Neutrophil (primary cell): ENCODE results near the gene SAMD11.

Experiments
- H3K27ac ChIP-seq: fragments of 200-600 bp; sonication (generic); 2 replicates; pipeline ENCODE4 v1.5.1; 2016; ENCODE audit warnings: mild to moderate bottlenecking, moderate library complexity
- H3K27me3 ChIP-seq: fragments of 200-600 bp; sonication (generic); 2 replicates; pipeline ENCODE4 v1.6.0; 2016; ENCODE audit warnings: mild to moderate bottlenecking
- H3K36me3 ChIP-seq: fragments of 200-600 bp; sonication (generic); 2 replicates; pipeline ENCODE4 v1.5.1; 2017
- H3K4me1 ChIP-seq, 2 experiments: fragments of 200-600 bp in 1 of 2; sonication (generic) in 1 of 2; 1 replicate in 1 of 2; 2 replicates in 1 of 2; pipeline versions ENCODE4 v1.5.1 to v1.6.1; 2013 to 2016; ENCODE audit warnings: low read depth in 1 of 2, low read length in 1 of 2, mild to moderate bottlenecking in 1 of 2, moderate library complexity in 1 of 2; ENCODE audit not compliant: control insufficient read depth in 1 of 2, insufficient read depth in 1 of 2
- H3K4me3 ChIP-seq, 2 experiments: fragments of 200-600 bp in 1 of 2; sonication (generic) in 1 of 2; 1 replicate in 1 of 2; 2 replicates in 1 of 2; pipeline ENCODE4 v1.5.1; 2013 to 2016; ENCODE audit warnings: low read depth in 1 of 2, low read length in 1 of 2, mild to moderate bottlenecking in 1 of 2, moderate library complexity in 1 of 2
- H3K9me3 ChIP-seq: fragments of 200-600 bp; sonication (generic); 2 replicates; pipeline ENCODE4 v1.5.1; 2016
- TF ChIP-seq, protein P1 (sequence below): fragments of 200-600 bp; sonication (generic); IDR thresholded peaks from 2 replicates; pipeline ENCODE4 v1.5.1; 2016; ENCODE audit warnings: antibody characterized with exemption

The SAMD11 gene

DNA sequence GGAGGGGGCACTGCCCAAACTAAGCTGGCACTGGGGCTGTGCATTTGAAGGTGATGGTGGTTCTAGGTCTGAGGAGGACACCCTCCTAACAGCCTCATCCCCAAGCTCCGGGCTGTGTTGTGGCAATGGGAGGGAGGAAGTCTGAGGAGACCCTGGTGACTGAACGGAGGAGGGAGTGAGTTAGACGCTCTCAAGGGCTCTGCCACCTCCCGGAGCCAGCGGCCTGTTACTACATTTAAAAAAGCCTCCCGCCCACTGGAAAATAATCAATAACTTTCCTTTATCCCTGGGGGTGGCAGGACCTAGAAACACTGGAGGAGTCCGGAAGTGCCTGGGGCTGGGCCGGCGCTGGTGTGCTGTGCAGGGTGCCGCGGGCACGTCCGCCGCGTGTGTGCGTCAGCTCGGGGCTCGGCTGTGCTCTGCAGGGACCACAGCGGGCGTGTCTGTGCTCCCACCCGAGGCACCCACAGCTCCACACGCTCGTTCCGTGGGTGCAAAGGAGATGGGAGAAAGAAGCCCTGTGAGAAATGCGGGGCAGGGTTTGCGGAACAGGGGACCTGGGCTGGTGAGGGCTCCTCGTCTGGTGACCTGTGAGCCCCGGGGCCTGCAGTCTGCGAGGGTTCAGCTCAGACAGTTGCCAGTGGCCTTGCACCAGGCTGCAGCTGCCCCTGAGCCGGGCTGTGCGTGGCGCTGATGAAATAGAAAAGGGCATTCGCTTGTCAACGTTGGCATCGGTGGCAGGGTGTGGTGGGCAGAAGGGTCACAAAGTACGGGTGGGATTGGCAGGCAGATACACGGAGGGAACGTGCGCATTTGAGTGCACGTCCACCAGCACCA lies 5.3 kb downstream of the SAMD11 start:
- no peaks in the 10 kb centered on the region for H3K36me3 ChIP-seq
- peaks cover 92% of the 10 kb centered on the region for H3K27me3 ChIP-seq
- TF ChIP-seq, protein P1, sequence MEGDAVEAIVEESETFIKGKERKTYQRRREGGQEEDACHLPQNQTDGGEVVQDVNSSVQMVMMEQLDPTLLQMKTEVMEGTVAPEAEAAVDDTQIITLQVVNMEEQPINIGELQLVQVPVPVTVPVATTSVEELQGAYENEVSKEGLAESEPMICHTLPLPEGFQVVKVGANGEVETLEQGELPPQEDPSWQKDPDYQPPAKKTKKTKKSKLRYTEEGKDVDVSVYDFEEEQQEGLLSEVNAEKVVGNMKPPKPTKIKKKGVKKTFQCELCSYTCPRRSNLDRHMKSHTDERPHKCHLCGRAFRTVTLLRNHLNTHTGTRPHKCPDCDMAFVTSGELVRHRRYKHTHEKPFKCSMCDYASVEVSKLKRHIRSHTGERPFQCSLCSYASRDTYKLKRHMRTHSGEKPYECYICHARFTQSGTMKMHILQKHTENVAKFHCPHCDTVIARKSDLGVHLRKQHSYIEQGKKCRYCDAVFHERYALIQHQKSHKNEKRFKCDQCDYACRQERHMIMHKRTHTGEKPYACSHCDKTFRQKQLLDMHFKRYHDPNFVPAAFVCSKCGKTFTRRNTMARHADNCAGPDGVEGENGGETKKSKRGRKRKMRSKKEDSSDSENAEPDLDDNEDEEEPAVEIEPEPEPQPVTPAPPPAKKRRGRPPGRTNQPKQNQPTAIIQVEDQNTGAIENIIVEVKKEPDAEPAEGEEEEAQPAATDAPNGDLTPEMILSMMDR = no peak

DNA sequence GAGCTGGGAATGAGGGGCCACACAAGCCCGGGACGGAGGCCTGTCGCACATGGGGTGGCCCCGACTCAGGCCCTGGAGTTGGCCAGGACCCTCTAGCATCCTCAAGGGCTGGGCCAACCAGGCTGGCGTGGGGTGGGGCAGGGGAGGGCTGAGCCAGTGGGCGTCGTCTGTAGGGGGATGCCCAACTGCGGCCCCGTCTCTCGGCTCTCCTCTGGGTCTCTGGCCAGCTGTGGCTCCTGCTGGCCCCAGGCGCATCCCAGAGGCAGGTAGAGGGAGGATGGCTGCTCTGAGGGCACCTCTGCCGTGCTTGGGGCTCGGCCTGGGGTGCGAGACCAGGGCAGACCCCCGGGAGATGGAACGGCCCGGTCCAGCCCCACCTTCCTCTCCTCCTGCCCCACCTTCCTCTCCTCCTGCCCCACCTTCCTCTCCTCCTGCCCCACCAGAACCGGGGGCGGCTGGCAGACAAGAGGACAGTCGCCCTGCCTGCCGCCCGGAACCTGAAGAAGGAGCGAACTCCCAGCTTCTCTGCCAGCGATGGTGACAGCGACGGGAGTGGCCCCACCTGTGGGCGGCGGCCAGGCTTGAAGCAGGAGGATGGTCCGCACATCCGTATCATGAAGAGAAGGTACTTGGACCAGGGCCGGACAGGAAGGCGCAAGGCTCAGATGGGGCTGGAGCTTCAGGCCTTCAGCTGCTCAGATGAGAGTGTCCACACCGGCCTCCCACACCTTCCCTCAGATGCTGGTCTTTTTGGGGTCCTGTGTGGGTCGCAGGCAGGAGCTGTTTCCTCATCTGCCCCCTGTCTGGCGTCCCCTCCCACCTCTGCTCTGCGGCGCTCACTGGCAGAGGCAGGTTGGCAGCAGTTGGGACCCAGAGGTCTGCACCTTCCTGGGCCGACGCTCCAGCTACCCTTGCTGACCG lies 6.2 kb downstream of the SAMD11 start:
- H3K36me3 ChIP-seq = no peaks in the 10 kb centered on the region
- no peak overlapping the region for H3K27ac ChIP-seq
- peaks cover under 1 to 2% of the 10 kb centered on the region in 2 experiments for H3K4me1 ChIP-seq
- H3K9me3 ChIP-seq = no peaks in the 10 kb centered on the region
- TF ChIP-seq, protein P1 = no peak
- peaks cover 86% of the 10 kb centered on the region for H3K27me3 ChIP-seq
- H3K4me3 ChIP-seq = no peak overlapping the region

More for the DNA sequence above, 5.3 kb downstream of the SAMD11 start:
- Histone ChIP-seq H3K4me1 (peaks cover 2 to 7% of the 10 kb centered on the region in 2 experiments), H3K4me3 (no peak overlapping the region), H3K27ac (no peak overlapping the region), H3K9me3 (no peaks in the 10 kb centered on the region)

DNA sequence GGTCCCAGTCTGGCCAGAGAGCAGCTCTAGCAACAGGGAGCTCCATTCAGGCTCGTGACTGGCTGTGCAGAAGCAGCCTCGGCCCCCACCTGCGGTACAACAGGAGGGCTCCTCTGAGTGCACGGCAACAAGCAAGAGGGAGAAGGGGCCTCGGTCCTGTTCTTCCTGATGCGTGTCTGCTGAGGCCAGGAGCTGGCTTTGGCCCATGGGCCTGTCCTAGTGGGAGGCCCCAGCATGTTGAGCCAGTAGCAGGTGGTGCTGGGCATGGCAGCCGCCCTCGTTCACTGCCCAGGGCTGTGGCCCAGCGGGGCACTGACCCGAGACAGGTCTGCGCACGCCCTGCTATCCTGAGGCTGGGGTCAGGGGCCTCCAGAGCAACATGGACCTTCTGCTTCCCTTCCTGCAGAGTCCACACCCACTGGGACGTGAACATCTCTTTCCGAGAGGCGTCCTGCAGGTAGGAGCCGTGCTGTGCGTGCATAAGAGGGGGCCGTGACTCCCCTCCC lies 7.0 kb downstream of the SAMD11 start:
- Histone ChIP-seq H3K27me3 (peaks cover 86% of the 10 kb centered on the region), H3K27ac (no peak overlapping the region), H3K4me3 (no peak overlapping the region), H3K36me3 (no peaks in the 10 kb centered on the region), H3K4me1 (no peaks in the 10 kb centered on the region), H3K9me3 (no peaks in the 10 kb centered on the region)
- TF ChIP-seq, protein P1 = no peak

DNA sequence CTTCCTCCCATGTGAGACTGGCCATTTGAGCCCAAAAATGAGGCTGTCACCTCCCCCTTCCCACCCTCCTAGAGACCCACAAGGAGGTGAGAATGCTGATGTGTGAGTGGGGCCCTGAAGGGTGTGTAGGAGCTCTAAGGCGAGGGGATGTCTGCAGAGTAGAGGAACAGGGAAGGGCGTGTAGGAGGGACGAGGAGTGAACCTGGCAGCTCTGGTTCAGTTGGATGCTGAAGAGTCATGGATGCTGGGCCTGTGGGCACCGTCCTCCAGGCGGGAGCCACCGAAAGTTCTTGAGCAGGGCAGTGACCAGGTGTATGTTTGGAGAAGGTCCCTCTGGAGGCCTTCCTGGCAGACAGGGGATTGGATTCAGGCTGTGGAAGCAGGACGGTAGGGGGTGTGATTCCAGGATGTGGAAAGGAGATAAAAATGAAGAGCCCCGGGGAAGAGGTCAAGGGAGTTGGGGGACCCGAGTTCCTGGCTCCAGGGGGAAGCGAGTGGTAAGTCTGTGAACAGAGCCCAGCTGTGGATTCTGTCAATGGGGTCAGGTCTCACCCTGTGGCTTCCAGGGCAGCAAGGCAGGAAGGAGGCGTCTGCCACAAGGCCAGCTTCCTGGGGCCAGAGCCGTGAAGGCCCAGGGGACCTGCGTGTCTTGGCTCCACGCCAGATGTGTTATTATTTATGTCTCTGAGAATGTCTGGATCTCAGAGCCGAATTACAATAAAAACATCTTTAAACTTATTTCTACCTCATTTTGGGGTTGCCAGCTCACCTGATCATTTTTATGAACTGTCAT lies 7.9 kb downstream of the SAMD11 start:
- H3K9me3 ChIP-seq = no peaks in the 10 kb centered on the region
- H3K4me3 ChIP-seq = no peak overlapping the region
- H3K36me3 ChIP-seq = no peaks in the 10 kb centered on the region
- no peaks in the 10 kb centered on the region for H3K4me1 ChIP-seq
- TF ChIP-seq, protein P1 = no peak
- H3K27me3 ChIP-seq = peaks cover 86% of the 10 kb centered on the region
- no peak overlapping the region for H3K27ac ChIP-seq

DNA sequence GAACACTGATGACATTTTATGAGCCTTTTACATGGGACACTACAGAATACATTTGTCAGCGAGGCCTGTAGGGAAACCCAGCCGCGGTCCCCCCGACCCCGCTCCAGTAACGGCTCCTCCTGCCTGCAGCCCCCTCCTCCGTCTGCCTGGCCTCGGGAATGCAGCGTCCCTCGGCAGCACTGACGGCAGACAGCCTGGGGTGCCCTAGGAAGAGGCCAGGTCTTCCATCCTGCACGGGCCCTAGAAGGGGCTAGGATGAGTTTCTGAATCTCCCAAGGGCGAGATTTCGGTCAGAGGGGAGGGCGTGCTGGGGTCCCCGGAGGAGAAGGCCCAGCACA lies 8.4 kb downstream of the SAMD11 start:
- Histone ChIP-seq H3K9me3 (no peaks in the 10 kb centered on the region), H3K36me3 (no peaks in the 10 kb centered on the region), H3K27ac (no peak overlapping the region), H3K4me1 (no peaks in the 10 kb centered on the region), H3K27me3 (peaks cover 86% of the 10 kb centered on the region), H3K4me3 (no peak overlapping the region)
- TF ChIP-seq, protein P1 = no peak
